NCI-H446 (cell line): ENCODE results near the gene KRTAP12-2.
"Not testable (repeated sequence)": the region's sequence is repeated elsewhere in the genome, so short reads cannot be mapped to it uniquely, and the experiment has no call there.

Source experiments
- DNase-seq, 2 experiments: peaks; one replicate each; lab custom pipeline; 2025; lab: John Stamatoyannopoulos, UW

The KRTAP12-2 gene

GRCh38 chr21:44684077-44684476 lies 17.4 kb upstream of the KRTAP12-2 start:
- DNase-seq: no peak

- no peak for DNase-seq
Observed at GRCh38 chr21:44682580-44683151, 15.9 kb upstream of the KRTAP12-2 start.

GRCh38 chr21:44681861-44682579 lies 15.3 kb upstream of the KRTAP12-2 start, which contains the start of gene KRTAP12-1:
Gene KRTAP12-1, minus strand, starts transcription at chr21:44682163. Its CDS starts 40 bp downstream, at chr21:44682123.
- no peak for DNase-seq

GRCh38 chr21:44681152-44681551 lies 14.4 kb upstream of the KRTAP12-2 start:
- no peak for DNase-seq

- no peak for DNase-seq
Observed at GRCh38 chr21:44677881-44678280, 11.2 kb upstream of the KRTAP12-2 start.

- no peak for DNase-seq
Observed at GRCh38 chr21:44671911-44672310, 5.2 kb upstream of the KRTAP12-2 start.

GRCh38 chr21:44670642-44671432 lies 4.1 kb upstream of the KRTAP12-2 start:
- no peak for DNase-seq

- no peak for DNase-seq
Observed at GRCh38 chr21:44667612-44668011, 885 bp upstream of the KRTAP12-2 start.

GRCh38 chr21:44664691-44665090 lies 2.0 kb downstream of the KRTAP12-2 start:
- DNase-seq: no peak

GRCh38 chr21:44661567-44661966 lies 5.2 kb downstream of the KRTAP12-2 start:
- DNase-seq: not testable (repeated sequence)

- no peak for DNase-seq
Observed at GRCh38 chr21:44658913-44659595, 7.7 kb downstream of the KRTAP12-2 start.

- no peak for DNase-seq
Observed at GRCh38 chr21:44658541-44658910, 8.2 kb downstream of the KRTAP12-2 start.

GRCh38 chr21:44657635-44658540 lies 8.8 kb downstream of the KRTAP12-2 start, which contains the start of gene KRTAP12-3:
Gene KRTAP12-3, plus strand, starts transcription at chr21:44657932. Its CDS starts 48 bp downstream, at chr21:44657980.
- DNase-seq: no peak

GRCh38 chr21:44656868-44657267 lies 9.9 kb downstream of the KRTAP12-2 start:
- DNase-seq: no peak

GRCh38 chr21:44654576-44655175 lies 12.1 kb downstream of the KRTAP12-2 start, which contains the start of gene KRTAP12-4:
Gene KRTAP12-4, minus strand, starts transcription at chr21:44654659. Its CDS starts 45 bp downstream, at chr21:44654614.
- DNase-seq: no peak

- DNase-seq: no peak
Observed at GRCh38 chr21:44653656-44654575, 12.8 kb downstream of the KRTAP12-2 start.

GRCh38 chr21:44653123-44653522 lies 13.6 kb downstream of the KRTAP12-2 start:
- DNase-seq: no peak

GRCh38 chr21:44650973-44651675 lies 15.6 kb downstream of the KRTAP12-2 start:
- no peak for DNase-seq
